ENCODE data around the gene ROCK2.
"Not testable (repeated sequence)": the region's sequence is repeated elsewhere in the genome, so short reads cannot be mapped to it uniquely, and the experiment has no call there.

The ROCK2 gene

DNA sequence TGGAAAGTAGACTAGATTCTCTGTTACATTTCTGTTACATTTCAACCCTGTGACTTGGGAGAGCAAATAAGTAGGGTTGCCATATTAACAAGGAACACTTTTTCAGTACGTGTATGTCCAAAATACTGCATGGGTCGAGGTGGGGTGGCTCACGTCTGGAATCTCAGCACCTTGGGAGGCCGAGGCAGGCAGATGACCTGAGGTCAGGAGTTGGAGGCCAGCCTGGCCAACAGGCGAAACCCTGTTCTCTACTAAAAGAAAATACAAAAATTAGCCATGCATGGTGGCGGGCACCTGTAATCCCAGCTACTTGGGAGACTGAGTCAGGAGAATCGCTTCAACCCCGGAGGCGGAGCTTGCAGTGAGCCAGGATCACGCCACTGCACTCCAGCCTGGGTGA is 178.0 kb downstream of the ROCK2 start:
- no peak for DNase-seq

DNA sequence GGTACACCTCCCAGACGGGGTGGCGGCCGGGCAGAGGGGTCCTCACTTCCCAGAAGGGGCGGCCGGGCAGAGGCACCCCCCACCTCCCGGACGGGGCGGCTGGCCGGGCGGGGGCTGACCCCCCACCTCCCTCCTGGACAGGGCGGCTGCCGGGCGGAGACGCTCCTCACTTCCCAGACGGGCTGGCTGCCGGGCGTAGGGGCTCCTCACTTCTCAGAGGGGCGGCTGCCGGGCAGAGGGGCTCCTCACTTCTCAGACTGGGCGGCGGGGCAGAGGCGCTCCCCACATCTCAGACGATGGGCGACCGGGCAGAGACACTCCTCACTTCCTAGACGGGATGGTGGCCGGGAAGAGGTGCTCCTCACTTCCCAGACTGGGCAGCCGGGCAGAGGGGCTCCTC is 179.4 kb downstream of the ROCK2 start:
- DNase-seq: not testable (repeated sequence)

DNA sequence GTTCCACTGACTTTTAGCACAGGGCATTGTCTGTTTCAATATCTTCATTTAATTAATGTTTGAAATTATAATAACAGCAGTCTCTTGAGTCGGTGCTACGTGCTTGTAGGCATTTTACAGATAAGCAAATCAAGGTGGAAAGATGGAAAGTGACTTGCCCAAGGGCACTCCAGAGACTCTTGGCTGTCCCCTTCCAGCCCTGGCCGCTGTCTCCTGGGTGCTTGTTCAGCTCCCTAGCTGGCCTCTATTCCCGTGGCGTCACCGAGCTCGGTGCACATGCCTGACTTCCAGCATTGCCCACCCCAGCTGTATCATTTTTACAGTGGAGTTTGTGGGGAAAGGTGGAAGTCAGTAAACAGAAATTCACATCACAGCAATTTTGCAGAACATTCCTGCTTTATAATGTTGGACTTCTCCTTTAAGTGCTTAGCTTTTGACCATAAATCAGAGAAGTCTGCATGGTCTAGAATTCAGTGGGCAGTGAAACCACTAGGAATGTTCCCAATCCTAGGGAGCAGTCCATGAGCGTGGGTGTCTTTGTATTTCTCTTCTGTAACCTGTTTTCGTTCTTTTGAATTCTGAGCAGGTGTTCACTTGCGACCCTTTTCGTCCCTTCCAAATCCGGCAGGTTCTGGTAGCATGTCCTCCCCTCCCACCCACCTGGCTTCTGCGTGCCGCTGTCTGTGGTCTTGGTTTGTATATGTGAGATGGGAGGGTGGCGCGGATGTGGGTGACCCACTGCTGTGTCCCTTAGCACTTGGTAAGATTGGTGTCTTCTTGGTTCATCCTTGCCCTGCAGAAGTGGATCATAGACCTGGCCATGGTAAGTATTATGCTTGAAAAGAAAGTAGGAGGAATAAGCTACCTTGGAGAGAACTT is 180.8 kb downstream of the ROCK2 start:
- DNase-seq: no peak

DNA sequence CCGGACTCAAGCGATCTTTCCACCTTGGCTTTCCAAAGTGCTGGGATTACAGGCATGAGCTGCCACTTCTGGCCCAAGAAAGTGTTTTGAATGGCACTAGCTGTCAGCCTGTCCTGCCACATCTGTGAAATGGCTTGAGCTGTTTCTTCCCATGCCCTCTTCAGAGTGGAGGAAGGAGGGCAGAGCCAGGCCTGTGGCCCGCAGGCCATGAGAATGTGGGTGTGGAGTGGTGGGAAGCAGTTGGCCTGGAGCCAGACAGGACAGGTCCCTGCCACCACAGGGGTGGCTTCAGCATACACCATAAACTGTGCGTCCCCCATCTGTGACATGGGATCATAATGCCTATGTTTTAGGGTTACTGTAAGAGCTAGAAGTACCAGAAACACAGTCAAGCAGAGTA is 182.7 kb downstream of the ROCK2 start:
- no peak for DNase-seq

DNA sequence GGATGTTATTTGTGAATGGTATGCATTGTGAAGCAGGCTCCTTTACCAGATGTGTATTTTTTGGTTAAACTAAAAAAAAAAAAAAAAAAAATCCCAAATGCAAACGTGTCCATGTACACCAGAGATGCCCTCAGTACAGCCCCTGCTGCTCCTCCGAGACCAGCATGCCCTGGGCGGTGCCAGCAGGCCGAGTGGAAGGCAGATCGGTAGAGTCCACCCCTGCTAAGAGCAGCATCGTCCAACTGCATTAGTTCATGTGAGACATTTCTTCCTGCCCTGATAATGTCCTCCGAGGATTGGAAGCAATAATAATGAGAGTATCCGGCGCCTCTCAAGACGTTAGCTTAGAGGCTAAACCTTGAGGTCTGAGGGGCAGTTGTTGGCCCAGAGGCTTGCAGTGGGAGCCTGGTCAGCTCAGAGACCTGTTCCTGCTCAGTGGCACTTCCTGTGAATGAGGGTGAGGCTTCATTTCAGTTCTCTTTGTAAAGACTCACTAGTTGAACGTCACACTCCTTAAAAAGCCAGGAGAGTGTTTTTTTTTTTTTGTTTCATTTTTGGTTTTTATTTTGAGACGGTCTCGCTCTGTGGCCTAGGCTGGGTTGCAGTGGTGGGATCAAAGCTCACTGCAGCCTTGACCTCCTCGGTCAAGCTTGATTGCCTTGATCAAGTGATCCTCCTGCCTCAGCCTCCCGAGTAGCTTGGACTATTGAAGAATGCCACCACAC is 183.5 kb downstream of the ROCK2 start:
- peak; percentile 36 for DNase-seq

DNA sequence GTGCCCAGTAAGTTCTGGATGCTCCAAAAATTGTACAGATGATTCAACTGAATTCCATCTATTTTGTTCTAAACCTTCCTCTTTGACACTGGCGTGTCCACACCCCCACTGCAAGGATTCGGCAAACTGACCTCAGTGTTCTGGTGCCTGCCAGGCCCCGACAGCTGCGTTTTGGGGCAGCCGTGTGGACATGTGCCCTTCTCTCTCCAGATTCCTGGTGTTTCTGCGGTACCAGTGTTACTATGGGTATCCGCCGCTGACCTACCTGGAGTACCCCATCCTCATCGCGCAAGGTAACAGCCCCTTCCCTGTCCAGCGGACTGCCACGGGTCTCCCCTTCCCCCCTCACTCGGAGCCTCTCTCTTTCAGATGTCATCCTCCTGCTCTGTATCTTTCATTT is 184.2 kb downstream of the ROCK2 start:
- no peak for DNase-seq

DNA sequence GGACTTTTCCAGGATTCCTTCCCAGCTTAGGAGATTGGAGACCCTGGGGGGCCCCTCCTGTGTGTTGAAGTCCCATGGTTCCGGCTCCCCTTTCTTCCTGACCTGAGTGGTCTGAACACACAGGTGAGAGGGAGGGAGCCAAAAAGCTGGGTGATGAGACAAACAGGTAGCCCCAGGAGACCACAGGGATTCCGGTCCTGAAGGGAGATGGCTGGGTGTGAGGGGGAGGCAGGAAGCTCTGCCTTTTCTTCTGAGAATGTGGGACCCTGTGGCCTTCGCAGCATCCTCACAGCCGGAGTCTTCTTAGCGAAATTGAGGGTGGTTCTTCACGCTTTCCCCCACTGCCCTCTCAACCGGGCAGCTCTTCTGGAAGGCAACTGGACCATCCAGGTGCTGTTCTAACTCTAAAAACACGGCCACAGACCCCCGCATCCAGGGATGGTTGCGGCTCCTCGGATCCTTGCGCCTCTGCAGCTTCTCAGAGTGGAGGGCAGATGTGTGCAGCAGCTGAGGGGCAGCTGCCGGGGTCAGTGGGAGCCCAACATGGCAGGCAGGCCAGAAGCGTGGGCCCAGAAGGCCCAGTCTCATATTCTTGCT is 184.8 kb downstream of the ROCK2 start:
- no peak for DNase-seq

DNA sequence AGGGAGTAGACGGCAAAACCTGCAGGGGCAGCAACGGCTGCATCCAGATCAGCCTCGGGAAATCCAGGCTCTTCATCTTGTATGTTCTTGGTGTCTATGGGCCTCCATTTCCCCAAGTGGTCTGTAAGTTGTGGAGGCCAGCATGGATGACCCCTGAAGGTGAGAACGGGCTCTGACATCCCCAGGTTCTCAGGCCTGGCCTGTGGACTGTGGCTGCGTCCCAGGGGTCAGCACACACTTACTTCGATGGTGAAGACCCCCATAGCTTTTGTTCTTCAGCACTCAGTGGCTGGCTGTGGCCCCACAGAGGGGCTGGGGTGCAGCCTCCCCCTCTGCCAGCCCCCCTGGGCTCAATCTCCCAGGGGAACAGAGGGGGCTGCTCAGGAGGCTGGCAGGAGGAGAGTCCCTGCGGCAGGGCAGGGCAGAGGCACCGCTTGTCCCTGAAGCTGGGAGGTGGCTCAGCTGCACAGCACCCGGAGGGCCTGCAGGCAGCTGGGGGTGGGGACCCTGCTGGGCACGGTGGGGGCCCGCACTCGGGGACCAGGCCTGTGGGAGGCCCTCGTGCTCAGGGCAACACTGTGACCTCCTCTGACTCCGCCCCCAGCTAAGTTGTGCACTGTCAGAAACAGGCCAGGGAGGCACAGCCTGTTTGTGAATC is 185.4 kb downstream of the ROCK2 start:
- DNase-seq: no peak

DNA sequence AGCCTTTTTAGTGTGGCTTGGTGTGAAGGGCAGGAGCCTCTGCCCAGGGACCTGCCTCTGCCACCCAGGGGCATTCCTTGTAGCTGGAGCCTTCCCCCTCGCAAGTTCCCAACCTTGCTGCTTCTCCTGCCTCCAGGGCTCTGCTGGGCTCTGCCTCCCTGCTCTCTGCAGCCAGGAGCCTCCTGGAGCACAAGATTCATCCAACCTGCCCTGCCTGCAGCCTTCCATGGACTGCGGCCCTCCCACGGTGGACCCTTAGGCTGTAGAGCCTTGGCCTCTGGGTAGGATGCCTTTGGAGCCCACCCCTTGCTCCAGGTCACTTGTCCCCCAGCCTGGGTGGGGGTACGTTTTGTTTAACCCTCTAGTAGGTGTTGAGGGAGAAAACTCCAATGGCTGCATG is 186.7 kb downstream of the ROCK2 start:
- no peak for DNase-seq

DNA sequence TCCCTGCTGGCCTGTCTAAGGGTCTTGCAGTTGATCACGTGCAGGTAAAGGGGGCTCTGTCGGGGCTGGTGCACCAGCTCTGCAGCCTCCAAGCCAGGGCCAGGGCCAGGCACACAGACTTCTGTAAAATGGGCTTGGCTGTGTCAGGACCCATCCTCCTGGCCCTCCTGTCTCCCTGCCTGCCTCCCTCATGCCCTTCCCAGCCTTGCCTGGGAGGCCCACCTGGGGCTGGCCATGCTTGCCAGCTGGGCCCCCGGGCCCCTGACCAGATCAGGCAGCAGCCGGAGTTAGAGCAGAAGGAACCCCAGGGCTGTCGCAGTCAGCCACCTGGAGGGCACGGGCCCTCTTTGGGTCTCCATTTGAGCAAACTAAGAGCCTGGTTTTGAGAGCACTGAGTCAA is 187.1 kb downstream of the ROCK2 start:
- no peak for DNase-seq

DNA sequence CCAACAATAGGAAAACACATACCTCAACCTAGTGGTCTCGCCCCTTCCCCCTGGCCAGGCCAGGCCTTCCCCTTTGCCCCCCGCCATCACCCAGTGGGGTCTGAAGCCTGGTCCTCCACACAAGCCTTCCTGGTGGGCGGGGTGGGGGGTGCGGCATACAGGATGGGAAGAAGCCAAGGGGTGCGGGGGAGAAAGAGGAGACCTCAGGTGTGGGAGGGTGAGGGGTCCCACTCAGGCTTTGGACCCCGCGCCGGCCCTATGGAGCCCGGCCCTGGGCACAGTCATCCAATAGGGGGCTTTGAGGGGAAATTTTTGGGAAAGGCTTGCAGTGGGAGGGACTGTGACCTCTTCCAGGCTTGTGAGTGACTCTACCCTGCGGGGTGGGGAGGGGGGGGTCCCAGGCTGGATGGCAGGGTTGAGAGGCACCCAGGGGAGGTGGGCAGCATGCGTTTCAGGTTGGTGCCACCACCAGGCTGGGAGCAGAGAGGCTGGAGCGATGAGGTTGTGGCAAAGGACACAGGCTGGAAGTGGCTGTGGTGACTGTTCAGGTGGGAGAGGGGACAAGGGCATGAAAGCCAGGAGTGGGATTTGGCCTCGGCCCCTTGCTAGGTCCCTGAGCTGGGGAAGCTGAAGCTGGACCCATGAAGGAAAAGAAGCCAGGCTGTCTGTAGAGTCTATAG is 187.9 kb downstream of the ROCK2 start:
- DNase-seq: no peak

DNA sequence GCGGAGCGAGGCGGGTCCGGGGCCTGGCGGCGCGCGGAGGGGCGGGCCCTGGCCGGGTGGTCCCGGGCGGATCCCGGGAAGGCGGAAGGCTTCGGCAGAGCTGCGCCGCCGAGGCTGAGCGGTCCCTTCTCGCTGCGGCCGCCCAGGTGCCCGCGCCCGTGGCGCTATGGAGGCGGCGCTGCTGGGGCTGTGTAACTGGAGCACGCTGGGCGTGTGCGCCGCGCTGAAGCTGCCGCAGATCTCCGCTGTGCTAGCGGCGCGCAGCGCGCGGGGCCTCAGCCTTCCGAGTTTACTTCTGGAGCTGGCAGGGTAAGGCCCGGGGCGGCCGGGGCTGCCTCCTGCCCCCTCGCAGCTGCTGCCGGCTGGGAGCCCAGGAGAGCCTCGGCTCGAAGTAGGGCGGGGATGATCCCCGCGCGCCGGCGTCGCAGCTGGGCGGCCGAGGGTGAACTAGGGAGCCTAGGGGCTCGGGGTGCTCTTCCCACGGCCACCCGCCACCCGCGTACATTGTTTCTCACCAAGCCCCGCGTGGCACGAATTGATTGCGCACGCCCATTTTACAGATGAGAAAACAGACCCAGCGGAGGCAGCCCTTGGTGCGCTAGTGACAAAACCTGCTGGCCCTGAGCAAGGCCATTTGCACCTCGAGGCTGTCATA is 188.9 kb downstream of the ROCK2 start, which contains the start of gene SLC66A3:
Gene SLC66A3 (plus strand): TSS at position 87 of the 655 bp plus-strand sequence. CDS start 80 bp downstream, at position 167.
- DNase-seq: no peak

DNA sequence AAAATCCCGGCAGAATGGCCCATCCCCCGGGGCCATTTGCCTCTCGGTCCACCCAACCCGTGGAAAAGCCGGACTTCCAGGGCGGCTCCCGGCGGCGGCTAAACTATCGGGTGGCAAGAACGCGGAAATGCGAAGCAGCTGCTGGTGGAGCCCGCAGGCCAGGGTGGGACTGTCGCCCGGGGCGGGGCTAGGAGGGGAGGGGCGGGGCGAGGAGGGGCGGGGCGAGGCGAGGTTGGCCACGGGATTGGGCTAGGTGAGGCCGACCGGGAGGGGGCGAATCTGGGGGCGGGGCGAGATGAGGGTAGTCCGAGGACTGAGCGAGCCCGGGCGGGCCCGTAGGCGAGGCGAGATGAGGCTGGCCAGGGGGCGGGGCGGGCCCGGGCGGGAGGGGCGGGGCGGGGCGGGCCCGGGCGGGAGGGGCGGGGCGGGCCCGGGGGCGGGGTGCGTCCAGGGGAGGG is 189.5 kb downstream of the ROCK2 start:
- peak; percentile 97 for DNase-seq

DNA sequence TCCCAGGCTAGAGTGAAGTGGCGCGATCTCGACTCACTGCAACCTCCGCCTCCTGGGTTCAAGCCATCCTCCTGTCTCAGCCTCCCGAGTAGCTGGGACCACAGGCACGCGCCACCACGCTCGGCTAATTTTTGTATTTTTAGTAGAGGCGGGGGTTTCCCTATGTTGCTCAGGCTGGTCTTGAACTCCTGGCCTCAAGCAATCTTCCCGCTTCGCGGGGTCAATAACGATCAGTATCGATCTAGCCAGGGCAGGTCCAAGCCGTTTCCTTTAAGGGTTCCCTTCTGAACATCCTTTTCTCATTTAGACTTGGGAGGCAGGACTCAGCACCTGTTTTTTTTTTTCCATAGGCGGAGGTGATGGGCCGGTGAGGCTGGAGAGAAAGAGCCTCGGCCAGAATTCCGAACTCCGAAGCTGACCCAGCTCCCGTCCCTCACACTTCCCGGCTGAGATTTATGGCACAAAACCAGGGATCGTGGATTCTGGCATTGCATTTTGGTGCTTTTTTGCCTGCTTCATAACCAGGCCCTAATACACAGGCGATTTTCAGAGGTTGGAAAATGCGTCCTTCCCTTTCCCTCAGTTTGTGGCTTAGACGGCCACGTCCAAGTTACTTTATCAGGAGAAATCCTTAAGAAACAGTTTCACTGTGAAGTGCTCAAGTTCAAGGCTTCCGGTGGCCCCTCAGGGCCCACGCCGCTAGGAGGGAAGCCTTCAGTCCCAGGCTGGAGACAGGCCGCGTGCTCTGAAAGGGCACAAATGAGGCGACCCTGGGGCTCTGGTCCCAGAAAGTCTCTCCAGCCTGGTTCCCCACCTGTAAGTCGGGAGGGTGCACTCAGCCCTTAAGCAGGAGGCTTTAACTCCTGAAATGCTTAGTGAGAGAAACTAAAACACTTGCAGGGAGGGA is 190.2 kb downstream of the ROCK2 start:
- DNase-seq: no peak

DNA sequence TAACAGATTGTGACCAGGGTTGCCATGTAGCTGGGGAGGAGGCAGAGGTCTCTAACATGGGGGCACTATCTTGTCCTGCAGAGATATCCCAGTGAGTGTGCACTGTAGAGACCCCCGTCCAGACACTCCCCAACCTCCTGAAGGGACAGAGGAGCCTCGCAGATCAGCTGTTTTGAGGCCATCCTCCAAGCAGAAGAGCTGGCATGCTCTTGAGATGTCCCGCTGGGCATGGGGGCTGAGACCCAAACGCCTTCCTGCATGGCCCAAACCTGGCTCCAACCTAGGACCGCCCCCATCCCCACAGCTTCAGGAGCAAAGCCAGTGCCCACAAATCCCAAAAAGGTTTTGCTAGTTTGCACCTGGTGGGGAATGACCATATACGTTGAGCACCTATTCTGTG is 191.8 kb downstream of the ROCK2 start:
- DNase-seq: no peak

DNA sequence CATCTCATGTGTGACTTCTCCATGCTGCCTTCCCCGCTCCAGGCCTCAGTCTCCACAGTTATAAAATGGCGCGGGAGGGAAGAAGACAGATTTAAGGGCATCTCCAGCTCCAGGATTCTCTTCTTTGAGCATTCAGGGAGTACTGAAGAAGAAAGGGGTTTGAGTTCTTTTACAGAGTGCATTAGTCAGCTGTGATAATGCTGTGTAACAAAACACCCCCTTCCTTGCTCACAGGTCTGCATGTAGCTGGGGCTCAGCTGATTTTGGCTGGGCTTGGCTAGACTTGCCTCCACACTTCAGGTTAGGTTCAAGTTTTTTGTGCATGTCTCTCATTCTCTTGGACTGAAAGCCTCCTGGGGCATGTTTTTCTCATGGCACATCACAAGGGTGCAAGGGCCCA is 197.2 kb downstream of the ROCK2 start:
- no peak for DNase-seq

DNA sequence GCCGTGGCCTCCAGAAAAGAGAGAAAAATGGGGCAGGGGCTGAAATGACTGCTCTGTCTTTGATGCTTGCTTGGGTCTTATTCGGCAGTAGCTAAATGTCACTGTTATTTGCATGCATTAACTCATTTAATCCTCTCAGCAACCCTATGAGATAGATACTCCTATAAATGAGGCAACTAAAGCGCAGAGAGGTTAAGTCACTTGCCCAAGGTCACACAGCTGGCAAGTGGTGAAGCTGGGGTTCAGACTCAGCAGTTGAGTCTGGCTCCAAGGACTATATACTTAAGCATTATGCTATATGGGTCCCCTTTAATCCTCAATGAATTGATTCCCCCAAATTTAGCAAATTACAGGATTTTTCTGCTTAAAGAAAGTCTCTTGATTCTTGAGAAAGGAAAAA is 198.4 kb downstream of the ROCK2 start:
- DNase-seq: no peak

DNA sequence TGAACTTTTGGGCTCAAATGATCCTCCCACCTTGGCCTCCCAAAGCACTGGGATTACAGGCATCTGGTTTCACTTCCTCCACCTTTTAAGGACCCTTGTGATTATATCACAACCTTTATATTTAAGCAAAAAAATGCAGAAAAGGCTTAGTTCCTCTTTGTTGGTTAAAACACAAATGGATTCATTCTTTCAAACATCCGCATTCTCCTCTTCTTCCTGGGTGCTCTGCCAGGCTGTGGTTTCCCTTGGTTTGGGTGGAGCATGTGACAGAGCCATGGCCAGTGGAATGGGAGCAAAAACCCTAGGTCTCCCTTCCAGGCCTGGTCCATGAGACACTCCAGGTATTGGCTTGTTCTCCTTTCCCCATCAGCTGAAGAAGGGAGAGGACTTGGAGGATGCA is 199.1 kb downstream of the ROCK2 start:
- DNase-seq: no peak

DNA sequence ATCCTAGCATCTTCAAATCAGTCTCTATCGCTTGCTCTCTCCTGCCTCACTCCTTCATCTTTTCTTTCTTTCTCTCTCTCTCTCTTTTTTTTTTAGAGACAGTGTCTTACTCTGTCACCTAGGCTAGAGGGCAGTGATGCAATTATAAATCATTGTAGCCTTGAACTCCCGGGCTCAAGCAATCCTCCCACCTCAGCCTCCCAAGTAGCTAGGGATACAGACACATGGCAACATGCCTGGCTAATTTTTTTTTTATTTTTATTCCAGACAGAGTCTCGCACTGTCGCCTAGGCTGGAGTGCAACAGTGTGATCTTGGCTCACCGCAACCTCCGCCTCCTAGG is 199.7 kb downstream of the ROCK2 start:
- DNase-seq: no peak

DNA sequence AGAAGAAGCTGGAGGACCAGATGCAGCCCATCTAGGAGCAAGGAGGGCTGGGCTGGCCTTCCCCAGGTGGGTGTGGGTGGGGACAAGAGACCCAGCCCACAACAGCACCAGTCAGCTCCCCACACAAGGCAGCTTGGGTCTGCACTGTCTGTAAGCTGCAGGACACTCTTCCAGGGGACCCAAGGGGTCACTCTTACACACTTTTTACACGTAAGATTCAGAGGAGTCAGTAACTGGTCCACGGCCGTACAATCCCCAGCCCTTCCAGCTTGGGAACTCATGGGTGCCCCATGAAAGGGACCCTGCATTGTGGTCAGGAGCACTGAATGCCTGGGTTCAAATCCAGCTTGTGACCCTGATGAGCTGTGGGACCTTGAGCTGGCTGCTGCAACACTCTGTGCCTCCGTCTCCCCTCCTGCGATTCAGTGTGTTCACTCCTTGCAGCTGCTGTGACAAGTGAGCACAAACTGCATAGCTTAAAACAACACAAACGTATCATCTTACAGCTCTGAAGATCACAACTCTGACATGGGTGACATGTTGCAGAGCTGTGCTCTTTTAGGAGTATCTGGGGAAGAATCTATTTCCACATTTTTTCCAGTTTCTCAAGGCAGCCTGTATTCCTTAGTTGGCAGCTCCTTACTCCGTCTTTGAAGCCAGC is 200.2 kb downstream of the ROCK2 start:
- DNase-seq: no peak

DNA sequence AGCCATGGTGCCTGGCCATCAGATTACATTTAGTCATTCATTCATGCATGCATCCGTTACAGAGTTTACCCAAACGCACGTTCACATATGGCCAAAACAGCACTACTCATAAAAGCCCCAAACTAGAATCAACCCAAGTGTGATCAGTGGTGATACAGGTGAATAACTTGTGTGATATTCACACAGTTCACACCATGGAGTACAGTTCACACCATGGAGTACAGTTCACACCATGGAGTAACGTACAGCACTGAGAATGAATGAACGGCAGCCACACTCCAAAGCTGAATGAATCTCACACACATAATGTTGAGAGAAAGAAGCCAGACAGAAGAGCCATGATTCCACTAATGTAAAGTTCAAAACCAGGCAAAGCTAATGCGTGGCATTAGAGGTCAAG is 201.4 kb downstream of the ROCK2 start:
- no peak for DNase-seq
